ENCODE measurements around the gene RPS18. TPM values are rescaled to one million over a fixed set of nuclear protein-coding genes. Genes with fewer than 3 reads are reported as not detected.

Gene RPS18
- total RNA-seq, 1 experiment from 2014 or later: 4,062 TPM

- TF ChIP-seq POLR2A (IDR thresholded peaks at IDR 0.05; ENCODE audit: borderline replicate concordance, extremely low read depth, insufficient read depth, insufficient read length) (peak; percentile 81), SP1 (IDR thresholded peaks at IDR 0.05; ENCODE audit: low read depth) (no peak), ATF3 (IDR thresholded peaks at IDR 0.05) (no peak), POLR2AphosphoS5 (IDR thresholded peaks at IDR 0.05; ENCODE audit: low read depth, low read length) (peak; percentile 95)
These were observed 5.2 kb downstream of the RPS18 start, which contains the start of gene B3GALT4 (continued) for GRCh38 chr6:33276864-33277662.

- ChIA-PET RAD21 (ENCODE audit: low non-redundant PET in 1 of 2, low total read pairs in 2 of 2, uncharacterized antibody in 2 of 2, unreplicated experiment in 2 of 2) (no interaction called here), CTCF (interaction anchor here (1.2 to 1.8 kb wide), 6 partner anchors 11 to 148 kb away, joined by 3 to 9 read pairs (median 6); partner anchors contain the start of genes PFDN6, RGL2, WDR46 and ZBTB22), POLR2A (interaction anchor here (0.8 to 2.4 kb wide), 9 partner anchors 11 to 132 kb away, joined by 3 to 12 read pairs (median 6); partner anchors contain the start of genes PFDN6, RGL2 and WDR46)
- intact Hi-C loops (cut with micrococcal nuclease): loop anchor here (1.0 kb wide), 1 partner anchor 67 kb away; no protein-coding TSS in a partner anchor
- DNase-seq (ENCODE audit: low read depth, low spot score): no peak
- Histone ChIP-seq H3K4me3 (replicated peaks in 1 of 2; ENCODE audit: low read depth in 1 of 2, low read length in 2 of 2) (no peak overlapping the region), H4K20me1 (ENCODE audit: insufficient read depth) (peaks cover 22% of the 10 kb centered on the region), H2AFZ (ENCODE audit: low read depth, low read length, poor library complexity, severe bottlenecking) (no peak overlapping the region), H3K27ac (ENCODE audit: low read depth, low read length) (peak overlapping the region; percentile 82), H3K9me2 (ENCODE audit: insufficient read depth) (no peaks in the 10 kb centered on the region), H3K79me2 (ENCODE audit: insufficient read depth, low read length) (peaks cover 34% of the 10 kb centered on the region), H3K27me3 (ENCODE audit: insufficient read depth, low read length) (no peaks in the 10 kb centered on the region), H3K36me3 (ENCODE audit: control insufficient read depth in 1 of 2, insufficient read depth in 2 of 2, low read length in 2 of 2) (peaks cover 28 to 52% of the 10 kb centered on the region in 2 experiments), H3K4me2 (ENCODE audit: low read length) (peak overlapping the region; percentile 86), H3K9ac (ENCODE audit: low read length) (peak overlapping the region; percentile 98), H3K4me1 (ENCODE audit: control insufficient read depth in 1 of 2, insufficient read depth in 2 of 2, low read length in 2 of 2) (peaks cover 43 to 67% of the 10 kb centered on the region in 2 experiments), H3K9me3 (ENCODE audit: control insufficient read depth in 1 of 2, insufficient read depth in 1 of 2, low read depth in 1 of 2, low read length in 2 of 2) (no peaks in the 10 kb centered on the region)
- BruUV-seq (replicated peaks): no TSS peak
- no peak for TF ChIP-seq REST (IDR thresholded peaks at IDR 0.05; ENCODE audit: low read depth)
- TF ChIP-seq ELF1 (IDR thresholded peaks at IDR 0.05; ENCODE audit: borderline replicate concordance, low read depth): no peak
- no peak for TF ChIP-seq TCF7L2 (IDR thresholded peaks at IDR 0.05; ENCODE audit: borderline replicate concordance, extremely low read depth, insufficient read depth, insufficient read length)
- peak in 1 of 3 experiments; percentile 26; a peak in 1 of 6 replicates for TF ChIP-seq CTCF (IDR thresholded peaks at IDR 0.05 in 2 of 3, conservative IDR thresholded peaks at IDR 0.05 in 1 of 3; ENCODE audit: borderline replicate concordance in 1 of 3, insufficient read depth in 1 of 3, low read depth in 2 of 3, low read length in 2 of 3)
- no peak for TF ChIP-seq SP1 (IDR thresholded peaks at IDR 0.05; ENCODE audit: low read depth)
- ATAC-seq: peak; percentile 9; the same call in 1 of the 2 replicates
These were observed 6.0 kb downstream of the RPS18 start for GRCh38 chr6:33277663-33278391.
